HG02840 (cell line): ENCODE measurements around the gene DNAJC1.
A peak's percentile ranks its signal among the peaks of the same experiment; 100 is the strongest.
"Not testable (repeated sequence)": the region's sequence is repeated elsewhere in the genome, so short reads cannot be mapped to it uniquely, and the experiment has no call there.

Experiments
- ATAC-seq: cut with Tn5 transposase; IDR thresholded peaks from one replicate; pipeline ENCODE4 v1.9.1; 2021; ENCODE audit warnings: mild to moderate bottlenecking, moderate library complexity, moderate number of reproducible peaks; ENCODE audit not compliant: unreplicated experiment, low FRiP score

DNAJC1 gene

GRCh38 chr10:21742740-21743412 is 260.7 kb downstream of the DNAJC1 start:
- ATAC-seq, result no peak

GRCh38 chr10:21740989-21741388 is 262.5 kb downstream of the DNAJC1 start:
- no peak for ATAC-seq

GRCh38 chr10:21737106-21737505 is 266.4 kb downstream of the DNAJC1 start:
- no peak for ATAC-seq

DNA sequence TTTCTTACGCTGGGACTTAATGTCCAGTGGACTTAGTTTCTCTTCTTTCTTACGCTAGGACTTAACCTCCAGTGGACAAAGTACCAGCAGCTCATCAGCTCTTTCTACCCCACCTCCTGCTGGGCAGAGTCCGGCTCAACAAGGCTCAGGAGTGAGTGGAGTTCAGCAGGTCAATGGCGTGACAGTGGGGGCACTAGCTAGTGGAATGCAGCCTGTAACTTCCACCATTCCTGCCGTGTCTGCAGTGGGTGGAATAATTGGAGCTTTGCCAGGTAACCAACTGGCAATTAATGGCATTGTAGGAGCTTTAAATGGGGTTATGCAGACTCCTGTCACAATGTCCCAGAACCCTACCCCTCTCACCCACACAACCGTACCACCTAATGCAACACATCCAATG is 269.8 kb downstream of the DNAJC1 start:
- no peak for ATAC-seq

- ATAC-seq, result peak; percentile 82
These were observed 271.3 kb downstream of the DNAJC1 start for GRCh38 chr10:21732067-21732772.

- no peak for ATAC-seq
These were observed 274.9 kb downstream of the DNAJC1 start for GRCh38 chr10:21728618-21729017.

GRCh38 chr10:21727452-21728168 is 275.9 kb downstream of the DNAJC1 start:
- ATAC-seq, result no peak

DNA sequence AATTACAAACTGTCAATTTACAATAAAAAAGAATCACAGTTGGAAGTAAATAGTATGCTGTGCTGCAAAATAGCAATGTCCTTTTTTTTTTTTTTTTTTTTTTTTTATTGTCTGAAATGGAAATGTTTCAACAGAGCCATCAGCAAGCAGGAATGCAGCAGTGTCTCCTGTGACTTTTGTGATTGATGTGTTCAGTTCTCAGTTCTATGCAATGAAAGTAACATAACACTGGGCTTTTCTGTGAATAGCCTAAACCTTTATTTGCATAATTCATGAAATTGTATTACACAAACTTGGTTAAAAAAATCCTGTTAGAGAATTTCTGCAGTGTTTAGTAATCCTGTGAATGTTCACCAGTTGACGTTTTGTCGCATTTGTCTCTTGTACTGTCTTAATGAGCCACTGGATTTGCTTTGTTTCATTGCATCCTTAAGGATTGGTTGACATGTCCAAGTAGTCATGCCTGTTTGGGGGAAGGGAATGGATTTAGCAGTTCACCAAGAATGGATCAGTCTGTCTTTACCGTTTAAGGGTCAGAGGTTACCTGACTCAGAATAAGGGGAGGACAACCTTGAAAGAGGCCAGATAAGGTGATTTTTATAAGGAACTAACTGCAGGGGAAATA is 276.8 kb downstream of the DNAJC1 start:
- ATAC-seq, result no peak

DNA sequence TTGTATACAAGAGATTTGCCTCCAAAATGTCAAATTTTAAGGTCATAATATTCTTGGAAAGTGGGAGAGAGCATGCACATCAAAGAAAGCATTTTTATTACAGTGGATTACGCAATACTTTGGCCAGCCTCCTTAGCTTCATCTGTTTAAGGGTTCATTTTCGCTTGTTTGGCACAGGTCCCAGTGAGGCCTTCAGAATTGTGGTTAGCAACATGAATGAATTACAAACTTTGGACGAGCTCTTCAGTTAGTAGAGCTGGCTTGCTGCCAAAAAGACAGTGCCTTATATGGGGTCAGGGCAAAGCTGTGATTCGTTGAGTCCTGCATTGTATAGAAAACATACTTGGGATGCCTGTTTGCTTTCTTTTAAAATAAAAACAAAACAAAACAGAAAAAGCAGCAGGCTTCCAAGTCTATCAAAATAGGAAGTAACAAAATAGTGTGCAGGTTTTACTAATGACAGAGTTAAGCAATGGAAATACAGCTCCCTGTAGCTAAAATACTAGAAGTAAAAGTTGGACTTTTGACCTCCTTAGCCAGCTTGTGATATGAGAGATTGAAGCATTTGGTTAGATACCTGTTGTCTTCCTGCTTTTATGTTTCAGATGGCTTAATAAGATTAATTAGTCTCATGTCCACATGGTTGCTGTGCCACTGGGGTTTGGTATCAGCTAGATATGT is 278.7 kb downstream of the DNAJC1 start:
- ATAC-seq, result peak; percentile 90

- ATAC-seq, result no peak
These were observed 279.4 kb downstream of the DNAJC1 start for GRCh38 chr10:21724020-21724589.

DNA sequence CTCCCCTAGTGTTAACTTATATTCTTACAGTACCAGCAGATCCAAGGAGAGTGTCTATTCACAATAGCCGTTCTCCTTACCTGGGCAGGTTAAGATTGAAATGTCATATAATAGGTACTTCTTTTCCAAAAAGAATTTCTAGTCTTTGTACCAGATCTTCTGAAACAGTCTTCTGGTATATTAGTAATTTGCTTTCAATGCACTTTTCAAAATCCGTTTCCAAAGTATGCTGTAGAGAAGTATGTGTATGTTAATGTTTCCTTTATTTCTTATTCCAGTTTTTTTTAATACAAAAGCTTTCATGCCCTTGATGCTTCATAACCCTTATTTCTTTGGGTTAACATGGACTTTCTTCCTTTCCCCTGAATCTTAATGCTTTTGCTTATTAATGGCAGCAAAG is 281.3 kb downstream of the DNAJC1 start:
- no peak for ATAC-seq

DNA sequence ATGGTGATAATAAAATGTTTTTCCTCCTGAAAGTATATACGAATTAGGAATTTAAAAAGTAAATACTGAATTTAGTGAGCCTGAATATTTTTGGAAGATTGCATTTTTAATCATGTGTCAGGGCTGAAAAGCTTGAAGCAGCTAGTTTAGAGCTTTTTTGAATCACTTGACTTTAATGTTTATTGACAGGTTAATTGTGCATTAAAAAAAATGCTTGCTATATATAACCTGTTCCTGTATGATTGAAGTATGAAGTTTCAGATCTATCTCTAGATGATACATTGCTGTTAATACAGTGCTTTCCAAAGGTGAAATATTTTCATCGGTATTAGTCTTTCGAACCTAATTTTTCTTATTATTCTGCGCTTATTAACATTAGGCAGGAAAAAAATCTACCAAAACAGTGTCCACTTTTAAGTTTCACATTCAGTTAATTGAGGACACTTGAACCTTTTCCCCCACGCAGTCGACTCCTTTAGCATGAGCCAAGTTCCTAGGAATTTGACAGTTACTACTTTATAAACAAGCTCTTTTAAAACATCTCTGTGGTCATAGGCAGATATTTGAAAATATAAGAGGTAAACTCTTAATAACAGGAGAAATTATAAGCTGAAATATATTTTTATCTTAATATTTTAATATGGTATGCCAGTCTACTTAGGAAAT is 282.4 kb downstream of the DNAJC1 start:
- no peak for ATAC-seq

DNA sequence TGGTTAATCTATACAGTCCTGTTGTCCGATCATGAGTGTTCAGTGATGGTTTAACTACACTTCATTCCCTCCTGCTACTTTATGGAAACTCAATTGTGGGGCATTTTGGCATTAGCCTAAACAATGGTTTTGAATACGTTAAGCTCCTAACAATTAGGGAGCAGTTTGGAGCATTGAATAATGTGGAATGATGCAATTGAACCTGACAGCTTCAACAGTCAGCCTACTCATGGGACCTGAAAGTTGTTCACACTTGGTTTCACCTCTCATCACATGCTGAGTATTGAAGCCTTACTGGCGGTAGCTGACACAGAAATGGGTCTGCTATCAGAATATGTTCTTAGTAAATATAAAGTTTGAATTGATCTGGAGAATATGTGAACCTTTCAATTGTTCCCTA is 283.4 kb downstream of the DNAJC1 start:
- no peak for ATAC-seq

DNA sequence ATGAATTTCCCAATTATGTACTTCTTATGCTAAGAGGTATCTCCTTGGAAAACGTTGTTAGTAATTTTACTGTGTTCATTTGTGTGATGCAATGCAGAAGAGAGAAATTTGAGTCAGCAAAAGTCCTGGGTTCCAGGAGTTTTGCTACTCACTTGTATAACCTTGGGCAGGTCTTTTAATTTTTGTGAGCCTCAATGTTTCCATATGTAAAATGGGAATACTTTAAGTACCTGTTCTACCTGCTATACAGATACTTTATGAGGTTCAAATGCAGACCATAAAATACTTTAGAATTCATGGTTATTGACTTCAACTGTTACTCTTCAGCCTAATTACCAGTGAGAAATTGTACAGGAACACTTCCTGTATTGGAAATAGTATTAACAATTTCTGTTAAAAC is 284.0 kb downstream of the DNAJC1 start:
- ATAC-seq, result no peak

DNA sequence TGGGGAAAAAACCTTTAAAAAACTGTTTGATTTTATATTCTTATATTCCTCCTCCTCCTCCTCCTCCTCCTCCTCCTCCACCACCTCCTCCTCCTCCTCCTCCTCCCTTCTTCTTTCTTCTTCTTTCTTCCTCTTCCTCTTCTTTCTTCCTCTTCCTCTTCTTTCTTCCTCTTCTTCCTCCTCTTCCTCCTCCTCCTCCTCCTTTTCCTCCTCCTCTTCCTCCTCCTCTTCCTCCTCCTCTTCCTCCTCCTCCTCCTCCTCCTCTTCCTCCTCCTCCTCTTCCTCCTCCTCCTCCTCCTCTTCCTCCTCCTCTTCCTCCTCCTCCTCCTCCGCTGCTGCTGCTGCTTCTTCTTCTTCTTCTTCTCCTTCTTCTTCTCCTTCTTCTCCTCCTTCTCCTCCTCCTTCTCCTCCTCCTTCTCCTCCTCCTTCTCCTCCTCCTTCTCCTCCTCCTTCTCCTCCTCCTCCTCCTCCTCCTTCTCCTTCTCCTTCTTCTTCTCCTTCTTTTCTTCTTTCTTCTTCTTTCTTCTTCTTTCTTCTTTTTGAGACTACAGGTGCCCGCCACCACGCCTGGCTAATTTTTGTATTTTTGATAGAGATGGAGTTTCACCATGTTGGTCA is 286.0 kb downstream of the DNAJC1 start:
- not testable (repeated sequence) for ATAC-seq

DNA sequence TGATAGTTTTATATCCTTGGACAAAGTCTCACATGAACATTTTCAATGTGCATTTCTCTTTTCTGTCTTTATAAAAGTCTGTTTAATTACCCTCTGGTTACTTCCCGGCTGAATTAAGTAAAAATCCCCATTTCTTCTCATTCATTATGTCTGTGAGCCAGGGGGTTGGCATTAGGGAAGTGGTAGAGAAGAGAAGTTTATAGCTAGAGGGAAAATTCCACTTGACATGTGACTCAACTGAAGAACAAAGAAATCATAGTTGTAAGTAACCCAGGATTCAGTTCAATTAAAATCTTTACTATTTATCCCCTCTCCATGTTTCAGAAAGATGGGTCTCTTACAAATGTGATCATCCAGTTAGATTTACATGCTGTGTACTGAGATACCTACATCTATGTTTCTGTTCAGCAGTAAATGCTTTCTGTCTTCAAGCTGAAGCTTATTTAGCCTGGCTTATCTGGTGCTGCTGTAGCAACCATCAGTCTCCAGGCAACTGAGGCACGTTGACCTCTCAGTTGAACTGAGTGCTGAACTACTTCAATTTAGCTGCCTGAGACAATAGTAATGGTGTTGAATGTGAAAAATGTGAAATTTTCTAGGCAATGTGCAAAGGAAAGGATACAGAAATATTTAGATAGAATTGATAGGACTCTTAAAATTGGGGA is 287.9 kb downstream of the DNAJC1 start:
- no peak for ATAC-seq

DNA sequence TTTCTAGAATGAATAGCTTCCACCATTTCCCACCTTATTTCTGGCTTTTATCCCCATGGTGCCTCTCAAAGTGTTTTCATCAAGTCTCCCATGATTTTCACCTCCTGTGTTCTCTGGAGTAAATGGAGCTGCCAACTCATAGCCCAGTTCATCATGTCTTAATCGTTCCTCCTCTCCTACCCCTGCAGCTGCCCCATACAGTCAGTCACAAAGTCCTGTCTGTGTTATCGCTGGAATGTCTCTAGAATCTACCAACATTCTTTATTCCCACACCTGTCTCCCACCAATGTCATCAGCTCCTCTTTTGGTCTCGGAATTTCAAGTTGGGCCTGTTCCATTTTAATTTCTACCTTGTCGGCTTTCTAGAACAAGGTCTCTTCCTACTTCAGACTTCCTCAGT is 290.6 kb downstream of the DNAJC1 start:
- ATAC-seq, result no peak

DNA sequence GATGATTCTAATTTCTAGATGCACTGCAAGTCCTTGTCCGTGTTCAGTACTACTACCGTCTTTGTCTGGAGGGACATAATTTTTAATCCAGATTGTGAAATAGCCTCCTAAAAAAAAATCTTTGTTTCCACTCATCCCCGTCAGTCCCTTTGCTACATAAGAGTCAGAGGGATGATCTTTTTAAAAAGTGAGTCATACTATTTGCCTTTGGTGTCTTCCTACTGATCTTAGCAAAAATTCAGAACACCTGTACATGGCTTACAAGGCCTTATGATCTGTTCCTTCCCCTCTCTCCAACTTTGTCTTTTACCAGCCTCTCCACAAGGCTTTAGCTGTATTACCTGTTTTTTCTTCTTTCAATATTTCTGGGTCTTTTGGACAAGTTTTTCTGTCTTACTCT is 296.0 kb downstream of the DNAJC1 start:
- no peak for ATAC-seq
